HFFc6 (cell line): ENCODE results near the gene CD300A. TPM values are rescaled to one million over a fixed set of nuclear protein-coding genes. Genes with fewer than 3 reads are reported as not detected.

ENCODE experiments used
- DNase-seq: peaks from one replicate; pipeline ENCODE4 v3.0.0-alpha.2; 2018
- H3K27ac Mint-ChIP-seq: 2 replicates; pipeline ENCODE4 v1.8.0; 2020; ENCODE audit warnings: mild to moderate bottlenecking, mixed read lengths
- H3K27me3 Mint-ChIP-seq: 2 replicates; pipeline ENCODE4 v1.8.0; 2021; ENCODE audit warnings: mild to moderate bottlenecking, moderate library complexity, mixed read lengths; ENCODE audit not compliant: insufficient read depth
- H3K36me3 Mint-ChIP-seq: 2 replicates; pipeline ENCODE4 v1.8.0; 2021; ENCODE audit warnings: low read depth, mixed read lengths
- H3K4me1 Mint-ChIP-seq: 2 replicates; pipeline ENCODE4 v1.8.0; 2020; ENCODE audit warnings: low read depth, mixed read lengths
- H3K4me3 Mint-ChIP-seq: 2 replicates; pipeline ENCODE4 v1.8.0; 2020; ENCODE audit warnings: mild to moderate bottlenecking, moderate library complexity, mixed read lengths
- H3K9me3 Mint-ChIP-seq: 2 replicates; pipeline ENCODE4 v1.8.0; 2020; ENCODE audit warnings: mild to moderate bottlenecking, mixed read lengths
- total RNA-seq, 6 experiments: library from RNA; stranded (reverse); fragmentation: NEBNext Ultra II Directional; extraction: Animal tissue kit (Norgen Biotek cat#: 25700); gene quantifications; 2 replicates in 1 of 6; 3 replicates in 5 of 6; pipeline ENCODE4 v1.2.3, GENCODE V29; 2021
- TF ChIP-seq, protein P1 (sequence below): fragments of 200-600 bp; sonication (generic); IDR thresholded peaks from 2 replicates; pipeline ENCODE4 v1.5.0; 2021; ENCODE audit warnings: antibody characterized with exemption, mild to moderate bottlenecking

The CD300A gene
- total RNA-seq, 6 experiments from 2014 or later, result not detected

DNA sequence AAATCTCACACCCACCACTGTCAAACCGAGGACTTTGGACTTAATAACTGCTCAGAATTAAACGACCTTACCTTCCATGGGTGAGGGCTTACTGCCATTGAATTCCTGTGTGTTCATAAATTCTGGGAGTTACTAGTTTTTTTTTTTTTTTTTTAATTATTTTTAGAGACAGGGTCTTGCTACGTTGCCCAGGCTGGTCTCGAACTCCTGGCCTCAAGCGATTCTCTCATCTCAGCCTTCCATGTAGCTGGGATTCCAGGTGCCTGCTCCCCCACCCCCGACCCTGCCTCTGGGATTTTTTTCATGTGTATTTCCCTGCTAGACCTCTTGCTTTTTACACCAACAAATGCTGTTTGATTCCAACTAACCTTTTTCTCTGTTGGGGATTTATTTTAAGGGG, 14.9 kb upstream of the CD300A start:
- TF ChIP-seq, protein P1, sequence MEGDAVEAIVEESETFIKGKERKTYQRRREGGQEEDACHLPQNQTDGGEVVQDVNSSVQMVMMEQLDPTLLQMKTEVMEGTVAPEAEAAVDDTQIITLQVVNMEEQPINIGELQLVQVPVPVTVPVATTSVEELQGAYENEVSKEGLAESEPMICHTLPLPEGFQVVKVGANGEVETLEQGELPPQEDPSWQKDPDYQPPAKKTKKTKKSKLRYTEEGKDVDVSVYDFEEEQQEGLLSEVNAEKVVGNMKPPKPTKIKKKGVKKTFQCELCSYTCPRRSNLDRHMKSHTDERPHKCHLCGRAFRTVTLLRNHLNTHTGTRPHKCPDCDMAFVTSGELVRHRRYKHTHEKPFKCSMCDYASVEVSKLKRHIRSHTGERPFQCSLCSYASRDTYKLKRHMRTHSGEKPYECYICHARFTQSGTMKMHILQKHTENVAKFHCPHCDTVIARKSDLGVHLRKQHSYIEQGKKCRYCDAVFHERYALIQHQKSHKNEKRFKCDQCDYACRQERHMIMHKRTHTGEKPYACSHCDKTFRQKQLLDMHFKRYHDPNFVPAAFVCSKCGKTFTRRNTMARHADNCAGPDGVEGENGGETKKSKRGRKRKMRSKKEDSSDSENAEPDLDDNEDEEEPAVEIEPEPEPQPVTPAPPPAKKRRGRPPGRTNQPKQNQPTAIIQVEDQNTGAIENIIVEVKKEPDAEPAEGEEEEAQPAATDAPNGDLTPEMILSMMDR, result no peak
- H3K27ac Mint-ChIP-seq, result no peak overlapping the region
- peaks cover 15% of the 10 kb centered on the region for H3K9me3 Mint-ChIP-seq
- DNase-seq, result no peak
- peaks cover 9% of the 10 kb centered on the region; the same call in 1 of the 2 replicates for H3K27me3 Mint-ChIP-seq
- no peaks in the 10 kb centered on the region for H3K36me3 Mint-ChIP-seq
- no peak overlapping the region for H3K4me3 Mint-ChIP-seq
- no peaks in the 10 kb centered on the region for H3K4me1 Mint-ChIP-seq

DNA sequence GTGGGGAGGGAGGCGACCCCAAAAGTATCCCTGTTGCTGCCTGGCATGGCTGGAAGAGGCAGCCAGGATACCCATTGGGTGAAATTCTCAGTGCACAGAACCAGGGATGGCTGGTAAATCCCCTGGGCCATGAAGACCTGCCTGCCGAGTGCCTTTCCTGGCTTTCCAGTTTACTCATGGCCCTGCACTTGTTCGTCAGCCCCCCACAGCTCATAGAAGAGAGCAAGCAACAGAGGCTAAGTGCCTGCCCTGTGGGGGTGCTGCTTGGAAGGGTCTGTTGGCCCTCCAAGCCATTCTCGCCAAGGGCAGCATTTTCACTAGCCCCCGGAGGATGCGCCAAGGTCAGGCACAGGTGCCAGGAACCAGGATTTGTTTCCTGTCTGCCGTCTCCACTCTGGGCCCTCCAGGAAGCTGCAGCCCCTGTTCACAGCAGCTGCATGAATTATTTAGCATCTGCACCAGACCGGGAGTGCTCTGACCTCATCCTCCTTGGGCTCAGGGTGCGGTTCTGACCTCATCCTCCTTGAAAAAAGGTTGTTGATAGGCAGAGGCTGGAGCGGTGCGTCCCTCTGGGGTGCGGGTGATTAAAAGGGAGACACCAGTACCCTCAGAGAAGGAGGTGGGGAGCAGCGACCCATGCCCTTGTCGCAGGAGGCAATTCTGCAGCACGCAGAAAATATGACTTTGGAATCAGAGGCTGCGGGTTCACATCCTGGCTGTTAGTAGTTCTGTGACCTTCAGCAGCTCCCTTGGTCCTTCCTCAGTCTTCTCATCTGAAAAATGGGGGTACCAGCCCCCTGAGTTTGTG, 14.2 kb upstream of the CD300A start:
- Mint-ChIP-seq H3K27ac (no peak overlapping the region), H3K4me1 (no peaks in the 10 kb centered on the region), H3K4me3 (no peak overlapping the region), H3K36me3 (no peaks in the 10 kb centered on the region), H3K9me3 (peaks cover 15% of the 10 kb centered on the region), H3K27me3 (peaks cover 9% of the 10 kb centered on the region; the same call in 1 of the 2 replicates)
- DNase-seq, result no peak
- TF ChIP-seq, protein P1, result no peak

DNA sequence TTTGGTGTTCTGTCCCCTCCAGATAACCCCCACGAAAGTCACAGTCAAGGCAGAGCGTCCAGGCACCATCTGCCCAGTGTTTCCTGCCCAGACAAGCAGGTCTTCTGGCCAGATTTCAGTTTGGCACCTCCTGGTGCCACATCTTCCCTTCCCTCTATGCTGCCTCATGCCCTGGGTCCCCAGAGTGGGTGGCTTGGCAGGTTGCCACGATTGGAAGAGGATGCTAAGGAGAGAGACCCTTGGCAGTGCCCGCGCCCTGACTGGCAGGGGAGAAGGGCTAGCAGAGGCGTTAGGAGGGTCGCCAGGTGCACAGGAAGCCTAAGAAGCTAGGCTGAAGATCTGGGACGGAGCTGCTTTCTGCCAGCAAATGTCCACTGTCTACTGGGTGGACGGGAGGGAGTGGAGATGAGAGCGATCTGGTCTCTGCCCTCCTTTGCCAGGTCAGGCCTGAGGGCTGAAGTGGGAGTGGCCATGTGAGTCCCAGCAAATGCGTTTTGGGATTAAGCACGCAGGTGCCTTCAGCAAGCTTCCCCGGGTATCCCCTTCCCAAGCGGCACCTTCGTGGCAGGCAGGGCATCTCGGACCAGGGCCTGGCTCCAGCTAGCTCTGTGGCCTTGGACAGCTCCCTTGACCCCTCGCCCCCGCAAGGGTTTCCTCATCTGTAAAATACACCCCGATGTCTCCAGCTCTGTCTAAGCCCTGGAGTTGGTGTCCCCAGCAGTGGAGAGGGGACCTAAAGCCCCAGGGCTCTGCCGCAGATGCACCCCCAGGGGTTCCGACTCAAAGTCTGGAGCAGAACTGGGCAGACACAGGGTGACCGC, 13.4 kb upstream of the CD300A start:
- Mint-ChIP-seq H3K4me1 (no peaks in the 10 kb centered on the region), H3K36me3 (no peaks in the 10 kb centered on the region), H3K4me3 (no peak overlapping the region), H3K9me3 (peaks cover 10% of the 10 kb centered on the region), H3K27me3 (peaks cover 9% of the 10 kb centered on the region; the same call in 1 of the 2 replicates), H3K27ac (no peak overlapping the region)
- TF ChIP-seq, protein P1, result no peak
- DNase-seq, result no peak

DNA sequence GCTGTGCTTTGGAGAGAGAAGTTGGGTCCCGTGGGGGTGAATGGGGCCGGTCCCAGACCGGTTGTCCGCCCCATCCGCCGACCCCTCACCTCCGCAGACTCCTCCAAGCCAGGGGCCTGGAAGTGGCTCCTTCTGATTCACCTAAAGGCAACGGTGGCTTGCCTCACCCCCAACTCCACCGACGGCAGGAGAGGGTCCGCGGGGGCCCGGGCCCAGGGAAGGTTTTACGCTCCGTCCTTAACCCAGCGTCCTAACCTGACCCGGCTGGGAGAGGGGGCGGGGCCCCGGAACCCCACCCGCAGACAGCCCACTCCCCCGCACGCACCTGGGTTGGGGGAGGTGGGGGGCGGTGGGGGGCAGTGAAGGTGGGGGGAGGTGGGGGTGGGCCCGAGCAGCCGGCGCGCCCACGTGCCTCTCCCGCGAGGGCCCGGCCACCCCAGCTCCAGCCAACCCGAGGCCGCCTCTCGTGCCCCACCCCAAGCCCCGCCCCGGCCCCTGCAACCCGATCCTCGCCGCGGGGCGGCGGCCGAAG, 12.7 kb upstream of the CD300A start:
- H3K27ac Mint-ChIP-seq, result no peak overlapping the region
- H3K36me3 Mint-ChIP-seq, result no peaks in the 10 kb centered on the region
- H3K9me3 Mint-ChIP-seq, result peaks cover 10% of the 10 kb centered on the region
- no peak overlapping the region for H3K4me3 Mint-ChIP-seq
- peaks cover 9% of the 10 kb centered on the region; the same call in 1 of the 2 replicates for H3K27me3 Mint-ChIP-seq
- TF ChIP-seq, protein P1, result no peak
- H3K4me1 Mint-ChIP-seq, result no peaks in the 10 kb centered on the region
- DNase-seq, result no peak

DNA sequence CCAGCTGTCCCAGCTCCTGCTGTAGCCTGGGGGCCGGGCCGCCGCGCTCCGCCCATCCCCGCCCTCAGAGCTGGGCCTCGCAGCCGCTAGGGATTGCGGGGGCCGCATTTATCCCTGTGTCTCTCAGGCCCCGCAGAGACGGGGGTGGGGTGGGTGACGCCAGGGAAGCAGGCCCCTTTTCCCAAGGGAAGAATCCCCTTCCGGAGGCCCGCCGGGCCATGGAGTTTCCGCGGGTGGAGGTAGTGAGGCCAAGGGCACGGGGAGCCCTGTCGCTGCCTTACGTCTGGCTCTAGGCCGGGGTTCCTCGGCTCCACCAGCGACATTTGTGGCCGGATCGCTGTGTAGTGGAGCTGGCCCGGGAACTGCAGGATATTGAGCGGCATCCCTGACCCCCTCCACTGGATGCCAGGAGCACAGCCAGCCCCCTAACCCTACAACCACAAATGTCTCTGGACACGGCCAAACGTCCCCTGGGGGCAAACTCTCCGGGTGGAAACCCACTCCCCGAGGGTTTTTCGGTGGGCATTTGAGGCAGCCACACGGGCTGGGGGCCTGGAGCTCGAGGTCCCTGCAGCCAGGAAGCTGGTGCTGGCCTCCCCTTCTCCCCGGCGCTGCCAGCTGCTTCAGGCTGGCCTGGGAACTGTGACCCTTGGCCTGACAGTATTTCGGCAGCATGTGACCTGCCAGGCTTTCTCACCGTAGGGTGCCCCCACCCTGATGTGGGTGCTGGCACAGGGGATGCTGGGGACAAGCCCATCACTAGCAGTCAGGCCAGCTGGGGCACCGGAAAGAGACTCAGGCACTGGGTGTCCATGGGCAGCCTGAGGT, 12.0 kb upstream of the CD300A start:
- peaks cover 10% of the 10 kb centered on the region for H3K9me3 Mint-ChIP-seq
- H3K4me3 Mint-ChIP-seq, result no peak overlapping the region
- H3K27me3 Mint-ChIP-seq, result peaks cover 9% of the 10 kb centered on the region; the same call in 1 of the 2 replicates
- no peak for DNase-seq
- H3K4me1 Mint-ChIP-seq, result no peaks in the 10 kb centered on the region
- H3K27ac Mint-ChIP-seq, result no peak overlapping the region
- no peaks in the 10 kb centered on the region for H3K36me3 Mint-ChIP-seq
- TF ChIP-seq, protein P1, result no peak
